Measurements from ENCODE around the gene RGS9BP.

The RGS9BP gene

GRCh38 chr19:32671883-32672593 is 3.6 kb upstream of the RGS9BP start:
- peak in 1 of 2 experiments; percentile 82 for DNase-seq (ENCODE audit: low read depth in 1 of 2, low spot score in 1 of 2)
- TF ChIP-seq CTCF (IDR thresholded peaks at IDR 0.05; ENCODE audit: insufficient read depth, low read length) (no peak), POLR2AphosphoS5 (IDR thresholded peaks at IDR 0.05; ENCODE audit: low read depth) (peak; percentile 46; the same call in 1 of the 2 replicates), REST (IDR thresholded peaks at IDR 0.05; ENCODE audit: insufficient replicate concordance, low read depth) (no peak)
- no peak overlapping the region for H3K4me3 ChIP-seq (replicated peaks; ENCODE audit: insufficient read depth, low read length)
- peaks cover 8% of the 10 kb centered on the region for H3K27me3 ChIP-seq (ENCODE audit: insufficient read depth, poor library complexity, severe bottlenecking)
- peak overlapping the region; percentile 72 for H3K27ac ChIP-seq (replicated peaks)

- TF ChIP-seq SPI1 (IDR thresholded peaks at IDR 0.05; ENCODE audit: borderline replicate concordance, low read depth) = no peak
- no peak for TF ChIP-seq REST (IDR thresholded peaks at IDR 0.05; ENCODE audit: insufficient replicate concordance, low read depth)
- no peak for TF ChIP-seq POLR2AphosphoS5 (IDR thresholded peaks at IDR 0.05; ENCODE audit: low read depth)
- no peak for TF ChIP-seq GABPA (IDR thresholded peaks at IDR 0.05; ENCODE audit: low read depth)
- no peak for TF ChIP-seq CTCF (IDR thresholded peaks at IDR 0.05; ENCODE audit: insufficient read depth, low read length)
- H3K27ac ChIP-seq (replicated peaks) = peak overlapping the region; percentile 72
- DNase-seq (ENCODE audit: low read depth in 1 of 2, low spot score in 1 of 2) = no peak
- peaks cover 11% of the 10 kb centered on the region for H3K27me3 ChIP-seq (ENCODE audit: insufficient read depth, poor library complexity, severe bottlenecking)
- H3K4me3 ChIP-seq (replicated peaks; ENCODE audit: insufficient read depth, low read length) = no peak overlapping the region; the same call in 1 of the 2 replicates
Measured at GRCh38 chr19:32672841-32673240, 2.8 kb upstream of the RGS9BP start.

- no peak for TF ChIP-seq REST (IDR thresholded peaks at IDR 0.05; ENCODE audit: insufficient replicate concordance, low read depth)
- no peak for TF ChIP-seq GABPA (IDR thresholded peaks at IDR 0.05; ENCODE audit: low read depth)
- no peak for TF ChIP-seq SPI1 (IDR thresholded peaks at IDR 0.05; ENCODE audit: borderline replicate concordance, low read depth)
- no peak for TF ChIP-seq POLR2AphosphoS5 (IDR thresholded peaks at IDR 0.05; ENCODE audit: low read depth)
- Histone ChIP-seq H3K27me3 (ENCODE audit: insufficient read depth, poor library complexity, severe bottlenecking) (peaks cover 11% of the 10 kb centered on the region), H3K4me3 (replicated peaks; ENCODE audit: insufficient read depth, low read length) (peak overlapping the region; percentile 97; the same call in 1 of the 2 replicates), H3K27ac (replicated peaks) (peak overlapping the region; percentile 72)
- no peak for DNase-seq (ENCODE audit: low read depth in 1 of 2, low spot score in 1 of 2)
Measured at GRCh38 chr19:32673573-32673972, 2.1 kb upstream of the RGS9BP start.
